Upper lobe of left lung (tissue), 6 donors: ENCODE data around the gene CREBL2. TPM values are rescaled to one million over a fixed set of nuclear protein-coding genes. Genes with fewer than 3 reads are reported as not detected.
"Not testable (repeated sequence)": the region's sequence is repeated elsewhere in the genome, so short reads cannot be mapped to it uniquely, and the experiment has no call there.

Experiments used
- ATAC-seq, 2 donors: fragments of 200-7000 bp; cut with Tn5 transposase; one replicate each; pipeline ENCODE4 v1.9.1; 2022; ENCODE audit warnings: mild to moderate bottlenecking in 2 of 2, moderate library complexity in 2 of 2; ENCODE audit not compliant: low FRiP score in 2 of 2
- DNase-seq, 2 donors: peaks; one replicate each; pipeline ENCODE4 v3.0.0-alpha.2; 2019 to 2020
- H3K27ac ChIP-seq, 4 donors: fragments of 200-600 bp; sonication (generic); one replicate each; pipeline ENCODE4 v1.5.1; 2016 to 2019
- H3K27me3 ChIP-seq, 4 donors: fragments of 200-600 bp; sonication (generic); one replicate each; pipeline ENCODE4 v1.5.1; 2017 to 2019
- H3K36me3 ChIP-seq, 4 donors: fragments of 200-600 bp; sonication (generic); one replicate each; pipeline ENCODE4 v1.5.1; 2016 to 2019
- H3K4me1 ChIP-seq, 4 donors: fragments of 200-600 bp; sonication (generic); one replicate each; pipeline ENCODE4 v1.5.1; 2018 to 2019
- H3K4me3 ChIP-seq, 4 donors: fragments of 200-600 bp; sonication (generic); one replicate each; pipeline ENCODE4 v1.5.1; 2017 to 2019; ENCODE audit warnings: mild to moderate bottlenecking in 2 of 4, moderate library complexity in 1 of 4
- H3K9me3 ChIP-seq, 4 donors: fragments of 200-600 bp; sonication (generic); one replicate each; pipeline ENCODE4 v1.5.1; 2018 to 2019
- CTCF ChIP-seq, 6 experiments: fragments of 450-650 bp in 4 of 6; fragments of 200-600 bp in 2 of 6; sonication (generic) in 2 of 6; IDR thresholded peaks; one replicate each; pipeline ENCODE4 v1.5.1; 2016 to 2019; ENCODE audit warnings: antibody characterized with exemption in 6 of 6
- EP300 ChIP-seq, 4 donors: sonication (generic); formaldehyde crosslinking; IDR thresholded peaks; one replicate each; pipeline ENCODE4 v1.5.1; 2017; ENCODE audit warnings: antibody characterized with exemption in 4 of 4, control low read depth in 2 of 4
- POLR2A ChIP-seq, 4 donors: fragments of 450-650 bp; IDR thresholded peaks; one replicate each; pipeline ENCODE4 v1.5.1; 2016 to 2017; ENCODE audit warnings: antibody characterized with exemption in 4 of 4, mild to moderate bottlenecking in 2 of 4
- POLR2AphosphoS5 ChIP-seq, 2 donors: sonication (generic); formaldehyde crosslinking; IDR thresholded peaks; one replicate each; pipeline ENCODE4 v1.5.1; 2017; ENCODE audit warnings: antibody characterized with exemption in 2 of 2
- WGBS, 2 donors: methylation state at CpG; one replicate each; pipeline ENCODE4 v1.1.5; 2017 to 2018; 5-methylcytosine and 5-hydroxymethylcytosine counted together
- total RNA-seq, 6 donors: library from RNA; depleted of rRNA in 4 of 6; stranded (reverse); fragments of >200 nt in 4 of 6; gene quantifications; one replicate each; pipeline versions ENCODE4 v1.1.0 to v1.2.1, GENCODE V29; 2016 to 2021
- donor health status: DM: no; HTN: no; CAD: no; lungs with moderate emphysema.
- donor health status: DM: no; HTN: yes; CAD: no; lungs with severe emphysema.

CREBL2 gene
- total RNA-seq, 6 donors from 2014 or later: 40.1 to 74.2 (median 48.2) TPM

- Histone ChIP-seq H3K4me1 (peaks cover 4 to 14% (median 7%) of the 10 kb centered on the region in 4 donors), H3K27me3 (no peaks in the 10 kb centered on the region), H3K27ac (no peak overlapping the region), H3K36me3 (no peaks in the 10 kb centered on the region), H3K9me3 (no peaks in the 10 kb centered on the region), H3K4me3 (no peak overlapping the region)
- ATAC-seq (no peak), DNase-seq (no peak)
- no peak for TF ChIP-seq EP300 (IDR thresholded peaks at IDR 0.05)
- no peak for TF ChIP-seq CTCF (IDR thresholded peaks at IDR 0.05)
- TF ChIP-seq POLR2AphosphoS5 (IDR thresholded peaks at IDR 0.05): no peak
- no peak for TF ChIP-seq POLR2A (IDR thresholded peaks at IDR 0.05)
- WGBS, 2 donors: 93 to 95% methylated on average over 1 of the region's 1 CpG
Measured at GRCh38 chr12:12587878-12588277, 23.8 kb upstream of the CREBL2 start.

GRCh38 chr12:12588436-12588835 lies 23.2 kb upstream of the CREBL2 start:
- not testable (repeated sequence) for DNase-seq, H3K36me3 ChIP-seq, H3K27ac ChIP-seq, H3K4me1 ChIP-seq, H3K4me3 ChIP-seq, H3K27me3 ChIP-seq, ATAC-seq, H3K9me3 ChIP-seq
- WGBS, 2 donors: 83 to 92% methylated on average over 3 of the region's 3 CpGs

- H3K4me1 ChIP-seq: no peaks in the 10 kb centered on the region
- no peaks in the 10 kb centered on the region for H3K36me3 ChIP-seq
- no peak for TF ChIP-seq POLR2A (IDR thresholded peaks at IDR 0.05)
- no peak for TF ChIP-seq EP300 (IDR thresholded peaks at IDR 0.05)
- TF ChIP-seq CTCF (IDR thresholded peaks at IDR 0.05): no peak
- no peak for TF ChIP-seq POLR2AphosphoS5 (IDR thresholded peaks at IDR 0.05)
- DNase-seq: no peak
- 94 to 100% methylated on average over 6 of the region's 6 CpGs for WGBS, 2 donors
- no peaks in the 10 kb centered on the region for H3K27me3 ChIP-seq
- H3K4me3 ChIP-seq: no peak overlapping the region
- no peak overlapping the region for H3K27ac ChIP-seq
- no peaks in the 10 kb centered on the region for H3K9me3 ChIP-seq
- ATAC-seq: no peak
Measured at GRCh38 chr12:12590961-12591360, 20.7 kb upstream of the CREBL2 start.

GRCh38 chr12:12592930-12593329 lies 18.7 kb upstream of the CREBL2 start:
- no peak for DNase-seq
- H3K36me3 ChIP-seq: no peaks in the 10 kb centered on the region
- ATAC-seq: no peak
- no peak for TF ChIP-seq POLR2AphosphoS5 (IDR thresholded peaks at IDR 0.05)
- TF ChIP-seq EP300 (IDR thresholded peaks at IDR 0.05): no peak
- no peak for TF ChIP-seq POLR2A (IDR thresholded peaks at IDR 0.05)
- no peak for TF ChIP-seq CTCF (IDR thresholded peaks at IDR 0.05)
- no peaks in the 10 kb centered on the region for H3K4me1 ChIP-seq
- no peak overlapping the region for H3K27ac ChIP-seq
- H3K27me3 ChIP-seq: no peaks in the 10 kb centered on the region
- 66 to 78% methylated on average over 3 of the region's 3 CpGs for WGBS, 2 donors
- H3K9me3 ChIP-seq: no peaks in the 10 kb centered on the region
- no peak overlapping the region for H3K4me3 ChIP-seq

- DNase-seq, H3K27ac ChIP-seq, H3K27me3 ChIP-seq, H3K4me3 ChIP-seq, H3K36me3 ChIP-seq, H3K9me3 ChIP-seq, ATAC-seq, H3K4me1 ChIP-seq: not testable (repeated sequence)
- WGBS, 2 donors: 93 to 100% methylated on average over 2 of the region's 2 CpGs
Measured at GRCh38 chr12:12595929-12596328, 15.7 kb upstream of the CREBL2 start.

GRCh38 chr12:12596598-12596997 lies 15.1 kb upstream of the CREBL2 start:
- H3K4me1 ChIP-seq, H3K4me3 ChIP-seq, ATAC-seq, H3K36me3 ChIP-seq, DNase-seq, H3K27ac ChIP-seq, H3K9me3 ChIP-seq, H3K27me3 ChIP-seq: not testable (repeated sequence)
- 90 to 94% methylated on average over 3 of the region's 3 CpGs for WGBS, 2 donors
